ENCODE results near the gene LRP1.

LRP1 gene

DNA sequence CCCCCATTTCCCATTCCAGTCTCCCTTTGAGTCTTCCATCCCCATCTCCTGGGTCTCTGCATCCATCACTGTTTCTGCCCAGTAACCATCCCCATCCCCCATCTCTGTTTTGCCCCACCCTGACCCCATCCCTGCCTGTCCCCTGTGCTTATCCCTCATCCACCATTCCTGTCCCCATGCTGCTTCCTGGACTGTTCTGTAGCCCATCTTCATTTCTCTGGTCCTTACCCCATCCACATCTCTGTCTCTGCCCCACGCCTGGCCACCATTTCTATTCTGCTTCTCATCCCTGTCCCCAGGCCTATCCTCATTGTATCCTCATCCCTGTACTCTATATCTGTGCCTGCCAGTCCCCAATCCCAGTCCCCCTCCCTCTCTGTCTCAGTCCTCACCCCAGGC is 92.5 kb downstream of the LRP1 start:
- TF ChIP-seq CTCF (IDR thresholded peaks at IDR 0.05; ENCODE audit: insufficient read depth, missing control alignments), result no peak
- DNase-seq (ENCODE audit: insufficient read length, low spot score) (no peak), FAIRE-seq (no peak)

- DNase-seq (ENCODE audit: insufficient read length, low spot score) (no peak), FAIRE-seq (no peak)
- no peak for TF ChIP-seq CTCF (IDR thresholded peaks at IDR 0.05; ENCODE audit: insufficient read depth, missing control alignments)
Measured at GRCh38 chr12:57221169-57221917, 93.1 kb downstream of the LRP1 start.

GRCh38 chr12:57222286-57223190 is 94.3 kb downstream of the LRP1 start:
- FAIRE-seq (no peak), DNase-seq (ENCODE audit: insufficient read length, low spot score) (no peak)
- TF ChIP-seq CTCF (IDR thresholded peaks at IDR 0.05; ENCODE audit: insufficient read depth, missing control alignments), result no peak

GRCh38 chr12:57223191-57224165 is 95.2 kb downstream of the LRP1 start:
- DNase-seq (ENCODE audit: insufficient read length, low spot score) (no peak), FAIRE-seq (no peak)
- no peak for TF ChIP-seq CTCF (IDR thresholded peaks at IDR 0.05; ENCODE audit: insufficient read depth, missing control alignments)

GRCh38 chr12:57224278-57224972 is 96.1 kb downstream of the LRP1 start:
- no peak for TF ChIP-seq CTCF (IDR thresholded peaks at IDR 0.05; ENCODE audit: insufficient read depth, missing control alignments)
- no peak for DNase-seq (ENCODE audit: insufficient read length, low spot score)
- FAIRE-seq, result no peak

DNA sequence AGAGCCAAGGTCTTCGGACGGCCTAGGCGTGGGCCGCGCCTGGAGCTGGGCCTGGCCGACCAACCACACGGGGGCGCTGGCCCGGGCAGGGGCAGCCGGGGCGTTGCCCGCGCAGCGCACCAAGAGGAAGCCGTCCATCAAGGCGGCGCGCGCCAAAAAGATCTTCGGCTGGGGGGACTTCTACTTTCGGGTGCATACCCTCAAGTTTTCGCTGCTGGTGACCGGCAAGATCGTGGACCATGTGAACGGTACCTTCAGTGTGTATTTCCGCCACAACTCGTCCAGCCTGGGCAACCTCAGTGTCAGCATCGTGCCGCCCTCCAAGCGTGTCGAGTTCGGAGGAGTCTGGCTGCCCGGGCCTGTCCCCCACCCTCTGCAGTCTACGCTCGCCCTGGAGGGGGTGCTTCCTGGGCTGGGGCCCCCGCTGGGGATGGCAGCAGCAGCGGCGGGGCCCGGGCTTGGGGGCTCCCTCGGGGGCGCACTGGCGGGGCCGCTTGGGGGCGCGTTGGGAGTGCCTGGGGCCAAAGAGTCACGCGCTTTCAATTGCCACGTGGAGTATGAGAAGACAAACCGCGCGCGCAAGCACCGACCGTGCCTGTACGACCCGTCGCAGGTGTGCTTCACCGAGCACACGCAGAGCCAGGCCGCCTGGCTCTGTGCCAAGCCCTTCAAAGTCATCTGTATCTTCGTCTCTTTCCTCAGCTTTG is 96.8 kb downstream of the LRP1 start:
- TF ChIP-seq CTCF (IDR thresholded peaks at IDR 0.05; ENCODE audit: insufficient read depth, missing control alignments), result no peak
- no peak for DNase-seq (ENCODE audit: insufficient read length, low spot score)
- no peak for FAIRE-seq

All from D721Med (cell line).